GM21576 (cell line): ENCODE measurements around the gene ATF1.
"Not testable (repeated sequence)": the region's sequence is repeated elsewhere in the genome, so short reads cannot be mapped to it uniquely, and the experiment has no call there.

Source experiments
- ATAC-seq: cut with Tn5 transposase; IDR thresholded peaks from one replicate; pipeline ENCODE4 v1.9.1; 2021; ENCODE audit warnings: mild to moderate bottlenecking, moderate library complexity; ENCODE audit not compliant: unreplicated experiment

ATF1 gene

DNA sequence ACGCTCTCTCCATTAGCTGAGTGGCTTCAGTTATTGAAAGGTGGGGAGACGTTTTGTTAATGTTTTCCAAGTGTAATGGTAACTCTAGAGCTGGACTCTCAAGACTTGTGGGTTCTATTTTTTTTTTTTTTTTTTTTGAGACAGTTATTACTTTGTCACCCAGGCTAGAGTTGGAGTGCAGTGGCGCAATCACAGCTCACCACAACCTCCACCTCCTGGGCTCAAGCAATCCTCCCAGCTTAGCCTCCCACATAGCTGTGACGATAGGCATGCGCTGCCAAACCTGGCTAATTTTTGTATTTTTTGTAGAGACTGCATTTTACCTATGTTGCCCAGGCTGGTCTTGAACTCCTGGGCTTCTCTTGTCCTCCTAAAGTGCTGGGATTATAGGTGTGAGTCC is 26.2 kb downstream of the ATF1 start:
- no peak for ATAC-seq

DNA sequence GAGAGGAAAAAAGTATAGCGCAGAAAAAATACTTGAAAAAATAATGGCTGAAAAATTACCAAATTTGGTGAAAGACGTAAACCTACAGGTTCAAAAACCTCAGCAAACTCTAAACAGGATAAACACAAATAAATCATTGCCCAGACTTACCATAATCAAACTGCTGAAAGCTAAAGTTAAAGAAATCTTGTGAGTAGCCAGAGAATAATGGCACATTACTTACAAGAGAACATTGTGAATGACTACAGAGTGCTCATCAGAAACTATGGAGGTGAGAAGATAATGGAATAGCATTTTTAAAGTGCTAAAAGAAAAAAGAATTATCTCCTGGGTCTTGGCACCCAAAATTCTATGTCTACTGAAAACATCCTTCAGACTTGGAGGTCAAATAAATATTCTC is 36.0 kb downstream of the ATF1 start:
- ATAC-seq, result no peak

DNA sequence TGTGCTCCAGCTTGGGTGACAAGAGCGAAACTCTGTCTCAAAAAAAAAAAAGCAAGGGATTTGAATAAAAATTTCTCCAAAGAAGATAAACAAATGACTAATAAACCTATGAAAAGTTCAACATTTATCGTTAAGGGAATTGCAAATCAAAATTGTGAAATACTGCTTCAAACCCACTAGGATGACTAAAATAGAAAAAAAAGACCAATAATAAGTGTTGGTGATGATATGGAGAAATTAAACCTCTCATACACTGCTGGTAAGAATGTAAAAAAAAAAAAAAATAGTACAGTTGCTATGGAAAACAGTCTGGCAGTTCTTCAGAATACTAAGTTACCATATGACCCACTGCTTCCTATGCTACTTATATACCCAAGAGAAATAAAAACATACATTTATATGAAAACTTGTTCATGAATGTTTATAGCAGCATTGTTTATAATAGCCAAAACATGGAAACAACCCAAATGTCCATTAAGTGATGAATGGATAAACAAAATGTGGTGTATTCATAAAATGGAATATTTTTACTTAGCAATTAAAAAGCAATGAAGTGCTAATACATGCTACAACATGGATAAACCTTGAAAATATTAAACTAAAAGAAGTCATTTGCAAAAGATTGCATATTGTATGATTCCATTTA is 39.5 kb downstream of the ATF1 start:
- no peak for ATAC-seq

DNA sequence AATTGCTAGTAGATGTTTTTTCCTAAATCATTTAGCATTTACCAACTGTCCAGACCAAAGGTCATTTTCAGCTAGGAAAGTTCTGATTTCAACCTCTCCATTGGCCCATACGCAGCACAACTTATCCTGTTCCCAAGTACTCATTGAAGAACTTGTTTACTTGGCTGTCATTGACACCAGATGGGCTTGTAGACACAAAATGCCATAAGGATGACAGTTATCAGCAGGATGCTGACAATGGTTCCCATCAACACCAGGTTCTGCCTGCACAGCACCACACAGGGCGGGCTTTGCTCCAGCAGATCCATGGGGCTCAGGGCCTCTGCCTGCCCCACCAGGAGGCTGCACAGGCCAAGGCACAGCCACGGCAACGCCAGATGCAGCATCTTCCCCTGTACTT is 42.3 kb downstream of the ATF1 start:
- ATAC-seq, result no peak

DNA sequence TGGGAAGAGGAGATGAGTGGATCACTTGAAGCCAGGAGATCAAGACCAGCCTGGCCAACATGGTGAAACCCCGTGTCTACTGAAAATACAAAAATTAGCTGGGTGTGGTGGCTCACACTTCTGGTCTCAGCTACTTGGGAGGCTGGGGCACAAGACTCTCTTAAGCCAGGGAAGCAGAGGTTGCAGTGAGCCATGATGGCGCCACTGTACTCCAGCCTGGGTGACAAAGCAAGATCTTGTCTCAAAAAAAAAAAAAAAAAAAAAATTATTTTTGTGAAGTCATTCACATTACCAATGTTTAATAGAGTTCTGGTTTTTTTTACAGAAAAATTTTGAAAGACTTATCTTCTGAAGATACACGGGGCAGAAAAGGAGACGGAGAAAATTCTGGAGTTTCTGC is 45.2 kb downstream of the ATF1 start:
- not testable (repeated sequence) for ATAC-seq

DNA sequence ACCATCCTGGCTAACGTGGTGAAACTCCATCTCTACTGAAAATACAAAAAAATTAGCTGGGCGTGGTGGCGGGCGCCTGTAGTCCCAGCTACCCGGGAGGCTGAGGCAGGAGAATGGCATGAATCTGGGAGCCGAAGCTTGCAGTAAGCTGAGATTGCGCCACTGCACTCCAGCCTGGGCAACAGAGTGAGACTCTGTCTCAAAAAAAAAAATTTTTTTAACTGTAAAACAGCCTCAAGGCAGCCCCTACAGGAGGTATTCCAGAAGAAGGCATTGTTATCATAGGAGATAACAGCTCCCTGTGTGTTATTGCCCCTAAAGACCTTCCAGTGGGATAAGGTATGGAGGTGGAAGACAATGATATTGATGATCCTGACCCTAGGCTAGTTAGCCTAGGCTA is 51.0 kb downstream of the ATF1 start:
- ATAC-seq, result not testable (repeated sequence)

DNA sequence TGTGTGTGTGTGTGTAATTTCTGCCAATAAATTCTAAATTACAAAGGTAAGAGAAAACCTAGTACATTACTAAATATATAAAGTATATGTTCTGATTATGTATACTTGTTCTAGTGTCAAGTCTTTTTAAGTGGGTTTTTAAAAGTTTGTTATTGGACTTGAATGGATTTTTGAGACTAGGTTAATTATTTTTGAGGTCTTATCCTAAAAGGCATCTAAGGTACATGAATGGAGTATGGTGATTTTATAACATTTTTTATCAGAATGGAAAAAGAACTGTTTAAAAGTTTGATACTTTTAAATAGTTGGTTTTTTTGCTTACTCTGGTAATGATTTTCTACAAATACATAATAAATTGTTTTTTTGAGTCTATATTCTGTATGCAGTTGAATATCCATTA is 56.3 kb downstream of the ATF1 start:
- no peak for ATAC-seq

DNA sequence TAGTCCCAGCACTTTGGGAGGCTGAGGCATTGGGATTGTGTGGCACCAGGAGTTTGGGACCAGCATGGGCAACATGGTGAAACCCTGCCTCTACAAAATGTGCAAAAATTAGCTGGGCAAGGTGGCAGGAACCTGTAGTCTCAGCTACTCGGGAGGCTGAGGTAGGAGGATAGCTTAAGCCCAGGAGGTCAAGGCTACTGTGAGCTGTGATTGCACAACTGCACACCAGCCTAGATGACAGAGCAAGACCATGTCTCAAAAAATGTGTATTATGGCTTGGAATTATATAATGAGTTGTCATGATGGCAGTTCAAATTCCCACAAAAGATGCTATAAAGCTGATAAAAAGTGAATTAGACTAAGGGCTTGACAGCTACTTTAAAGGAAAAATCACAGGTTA is 58.2 kb downstream of the ATF1 start:
- ATAC-seq, result no peak

DNA sequence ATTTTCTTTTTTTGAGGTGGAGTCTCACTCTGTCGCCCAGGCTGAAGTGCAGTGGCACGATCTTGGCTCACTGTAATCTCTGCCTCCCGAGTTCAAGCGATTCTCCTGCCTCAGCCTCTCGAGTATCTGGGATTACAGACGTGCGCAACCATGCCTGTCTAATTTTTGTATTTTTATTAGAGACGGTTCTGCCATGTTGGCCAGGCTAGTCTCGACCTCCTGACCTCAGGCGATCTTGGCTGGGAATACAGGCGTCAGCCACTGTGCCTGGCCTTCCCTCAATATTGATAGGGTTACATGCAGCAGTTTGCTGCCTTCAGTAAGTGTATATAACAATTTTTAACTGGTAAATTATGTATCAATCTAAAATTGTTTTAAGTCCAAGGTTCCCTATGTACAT is 59.8 kb downstream of the ATF1 start:
- not testable (repeated sequence) for ATAC-seq

DNA sequence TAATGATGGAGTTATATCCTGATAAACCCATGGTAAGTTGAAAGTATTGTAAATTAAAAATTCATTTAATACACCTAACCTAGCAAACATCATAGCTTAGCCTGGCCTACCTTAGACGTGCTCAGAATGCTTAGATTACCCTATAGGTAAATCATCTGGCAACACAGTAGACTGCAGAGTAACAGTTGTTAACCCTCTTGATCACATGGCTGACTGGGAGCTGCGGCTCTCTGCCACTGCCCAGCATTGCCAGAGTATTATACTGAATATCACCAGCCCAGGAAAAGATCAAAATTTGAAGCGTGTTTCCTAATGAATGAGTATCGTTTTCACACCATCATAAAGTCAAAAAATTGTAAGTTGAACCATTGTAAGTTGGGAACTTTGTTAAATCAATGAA is 61.0 kb downstream of the ATF1 start:
- no peak for ATAC-seq

DNA sequence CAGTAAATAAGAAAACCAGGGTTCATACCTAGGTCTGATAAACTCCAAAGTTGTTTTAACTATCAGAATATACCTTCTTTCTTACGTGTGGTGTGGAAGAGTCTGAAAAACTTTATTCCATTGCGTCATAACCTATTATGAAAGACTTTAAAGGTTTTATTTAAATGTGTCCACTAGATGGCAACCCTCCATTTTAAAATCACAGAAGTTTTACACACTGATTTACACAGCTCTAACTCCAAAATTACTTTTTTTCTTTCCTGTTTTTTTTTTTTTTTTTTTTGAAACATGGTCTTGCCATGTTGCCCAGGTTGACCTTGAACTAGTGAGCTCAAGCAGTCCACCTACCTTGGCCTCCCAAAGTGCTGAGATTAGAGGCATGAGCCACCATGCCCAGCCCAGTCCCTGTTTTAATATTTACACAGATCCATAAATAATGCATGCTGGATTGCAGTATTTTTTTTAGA is 61.5 kb downstream of the ATF1 start:
- ATAC-seq, result no peak

DNA sequence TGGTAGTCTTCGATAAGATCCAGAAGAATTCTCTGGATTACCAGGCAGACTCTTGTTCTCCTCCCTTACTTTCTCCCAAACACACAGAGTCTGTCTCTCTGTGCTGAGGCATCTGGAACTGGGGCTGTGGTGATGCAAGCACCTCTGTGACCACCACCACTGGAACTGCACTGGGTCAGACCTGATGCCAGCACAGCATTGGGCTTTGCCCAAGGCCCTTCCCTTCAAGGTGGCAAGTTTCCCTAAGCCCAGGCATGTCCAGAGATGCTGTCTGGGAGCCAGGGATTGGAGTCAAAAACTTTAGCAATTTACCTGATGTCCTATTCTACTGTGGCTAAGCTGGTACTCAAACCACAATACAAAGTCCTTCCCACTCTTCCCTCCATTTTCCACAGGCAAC is 64.2 kb downstream of the ATF1 start:
- no peak for ATAC-seq

DNA sequence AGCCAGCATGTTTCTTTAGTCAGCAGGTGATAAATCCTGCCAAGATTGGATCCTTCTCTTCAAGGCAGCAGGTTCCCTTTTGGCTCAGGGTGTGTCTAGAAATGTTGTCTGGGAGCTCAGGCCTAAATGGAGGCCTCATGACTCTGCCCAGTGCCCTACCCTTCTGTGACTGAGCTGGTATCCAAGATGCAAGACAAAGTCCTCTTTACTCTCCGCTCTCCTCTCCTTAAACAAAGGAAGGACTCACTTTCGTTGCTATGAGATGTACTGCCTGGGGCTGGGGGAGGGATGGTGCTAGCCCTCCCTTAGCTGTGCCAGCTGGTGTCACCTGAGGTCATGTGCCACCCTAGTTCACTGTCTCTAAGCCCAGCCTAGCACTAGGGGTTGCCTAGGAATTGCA is 65.0 kb downstream of the ATF1 start:
- ATAC-seq, result no peak

DNA sequence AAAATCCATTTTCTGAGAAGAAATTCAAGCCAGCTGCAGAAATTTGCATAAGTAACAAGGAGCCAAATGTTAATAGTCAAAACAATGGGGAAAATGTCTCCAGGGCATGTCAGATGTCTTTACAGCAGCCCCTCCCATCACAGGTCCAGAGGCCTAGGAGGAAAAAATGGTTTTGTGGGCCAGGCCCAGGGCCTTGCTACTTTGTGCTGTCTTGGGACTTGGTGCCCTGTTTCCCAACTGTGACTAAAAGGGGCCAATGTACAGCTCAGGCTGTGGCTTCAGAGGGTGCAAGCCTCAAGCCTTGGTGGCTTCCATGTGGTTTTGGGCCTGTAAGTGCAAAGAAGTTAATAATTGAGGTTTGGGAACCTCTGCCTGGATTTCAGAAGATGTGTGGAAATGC is 69.9 kb downstream of the ATF1 start:
- ATAC-seq, result not testable (repeated sequence)

DNA sequence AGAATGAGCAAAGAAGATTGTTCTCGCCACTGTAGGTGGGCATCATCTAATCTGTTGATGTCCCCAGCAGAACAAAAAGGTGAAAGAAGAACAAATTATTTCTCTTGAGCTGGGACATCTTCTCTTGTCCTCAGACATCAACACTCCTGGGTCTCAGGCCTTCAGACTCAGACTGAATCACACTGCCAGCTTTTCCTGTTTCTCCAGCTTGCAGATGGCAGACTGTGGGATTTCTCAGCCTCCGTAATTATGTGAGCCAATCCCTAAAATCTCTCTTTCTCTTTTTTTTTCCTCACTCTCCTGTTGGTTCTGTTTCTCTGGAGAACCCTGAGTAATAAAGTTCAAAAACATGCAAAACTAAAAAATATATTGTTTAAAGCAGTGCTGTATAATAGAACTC is 75.1 kb downstream of the ATF1 start:
- ATAC-seq, result no peak

DNA sequence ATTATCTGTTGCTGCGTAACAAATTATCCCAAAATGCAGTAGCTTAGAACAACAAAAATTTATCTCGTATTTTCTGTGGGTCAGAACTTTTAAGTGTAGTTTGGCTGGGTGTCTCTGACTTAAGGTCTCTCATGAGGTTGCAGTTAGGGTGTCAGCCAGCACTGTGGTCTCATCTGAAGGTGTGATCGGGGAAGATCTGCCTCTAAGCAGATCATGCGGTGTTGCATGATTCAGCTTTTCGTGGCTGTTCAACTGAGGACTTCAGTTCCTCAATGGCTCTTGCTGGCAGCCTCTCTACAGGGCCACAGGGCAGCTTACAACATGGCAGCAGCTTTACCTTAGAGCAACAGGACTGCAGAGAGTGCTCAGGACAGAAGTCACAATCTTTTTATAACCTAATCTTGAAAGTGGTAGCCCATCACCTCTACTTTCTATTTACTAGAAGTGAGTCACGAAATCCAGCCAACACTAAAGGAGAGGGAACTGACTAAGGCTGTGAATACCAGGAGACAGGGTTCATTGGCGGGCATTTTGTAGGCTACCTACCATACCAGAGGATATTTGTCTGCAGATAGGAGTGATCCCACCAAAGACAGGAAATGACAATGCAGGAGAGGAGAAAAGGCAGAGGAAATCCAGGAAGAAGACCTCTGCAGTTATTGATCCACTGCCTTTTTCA is 77.0 kb downstream of the ATF1 start:
- ATAC-seq, result no peak

DNA sequence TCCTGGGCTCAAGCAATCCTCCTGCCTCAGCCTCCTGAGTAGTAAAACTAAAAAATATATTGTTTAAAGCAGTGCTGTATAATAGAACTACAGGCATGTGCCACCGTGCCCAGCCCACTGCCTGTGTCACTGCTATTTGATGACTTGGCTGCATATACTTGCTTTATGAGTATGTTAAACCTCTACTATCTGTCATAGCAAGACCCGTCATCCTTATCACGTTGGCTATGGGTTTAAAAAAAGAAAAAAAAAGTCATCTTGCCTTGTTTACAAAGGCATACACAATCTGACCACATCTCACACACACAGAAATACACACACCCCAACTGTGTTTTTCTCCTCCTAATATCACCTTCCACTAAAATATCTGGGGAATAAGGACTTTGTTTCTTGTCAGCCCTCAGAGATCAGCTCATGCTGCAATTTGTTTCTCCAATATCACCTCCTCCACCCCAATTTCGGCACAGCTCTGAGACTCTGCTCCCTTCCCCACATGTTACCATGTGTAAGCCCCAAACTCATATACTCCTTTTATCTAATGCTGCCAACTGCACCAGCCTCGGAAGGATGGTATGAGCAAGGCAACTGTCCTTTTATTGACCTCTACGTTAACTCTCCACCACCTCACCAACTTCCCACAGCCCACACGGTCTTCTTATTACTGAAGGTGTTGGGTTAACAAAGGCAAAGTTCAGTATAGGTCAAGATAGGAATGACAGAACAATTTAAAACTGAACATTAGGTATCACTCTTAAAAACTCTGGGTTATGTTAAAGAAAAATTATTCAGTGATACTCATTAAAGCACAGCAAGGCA is 78.0 kb downstream of the ATF1 start:
- ATAC-seq, result no peak

DNA sequence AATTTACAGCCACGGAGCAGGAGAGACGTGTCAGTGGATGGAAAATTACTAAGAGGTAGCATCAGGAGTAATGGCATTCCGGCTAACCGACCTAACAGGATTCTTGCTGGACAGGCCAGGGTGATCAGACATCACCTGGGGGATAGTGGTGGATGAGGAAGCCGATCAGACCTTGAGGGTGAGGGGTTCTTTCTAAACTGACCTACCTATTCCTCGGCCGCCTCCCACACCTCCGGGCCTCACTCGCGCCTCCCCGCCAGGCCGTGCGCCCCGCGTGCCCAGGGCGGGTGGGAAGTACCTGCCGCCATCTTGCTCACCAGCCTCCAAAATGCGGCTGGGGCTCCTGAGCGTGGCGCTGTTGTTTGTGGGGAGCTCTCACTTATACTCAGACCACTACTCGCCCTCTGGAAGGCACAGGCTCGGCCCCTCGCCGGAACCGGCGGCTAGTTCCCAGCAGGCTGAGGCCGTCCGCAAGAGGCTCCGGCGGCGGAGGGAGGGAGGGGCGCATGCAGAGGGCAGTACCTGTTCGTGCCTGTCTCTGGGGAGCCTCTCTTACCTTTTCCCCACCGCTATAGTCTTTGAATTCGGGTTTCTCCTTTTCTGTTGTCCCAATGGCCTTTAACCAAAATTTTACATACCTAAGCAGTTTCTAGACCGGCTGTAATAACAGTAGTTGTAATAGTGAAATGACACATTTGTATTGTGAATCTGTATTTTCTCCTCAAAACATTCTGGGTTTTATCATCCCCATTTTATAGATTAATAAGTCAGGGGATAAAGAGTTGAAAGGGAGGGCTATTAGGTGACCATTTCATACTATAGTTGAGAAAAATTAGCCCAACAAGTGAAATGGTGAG is 79.0 kb downstream of the ATF1 start, which contains the start of gene TMPRSS12:
TMPRSS12 (plus strand) TSS at position 290 of the 857 bp plus-strand sequence; CDS start at position 329, 39 bp downstream.
- no peak for ATAC-seq

DNA sequence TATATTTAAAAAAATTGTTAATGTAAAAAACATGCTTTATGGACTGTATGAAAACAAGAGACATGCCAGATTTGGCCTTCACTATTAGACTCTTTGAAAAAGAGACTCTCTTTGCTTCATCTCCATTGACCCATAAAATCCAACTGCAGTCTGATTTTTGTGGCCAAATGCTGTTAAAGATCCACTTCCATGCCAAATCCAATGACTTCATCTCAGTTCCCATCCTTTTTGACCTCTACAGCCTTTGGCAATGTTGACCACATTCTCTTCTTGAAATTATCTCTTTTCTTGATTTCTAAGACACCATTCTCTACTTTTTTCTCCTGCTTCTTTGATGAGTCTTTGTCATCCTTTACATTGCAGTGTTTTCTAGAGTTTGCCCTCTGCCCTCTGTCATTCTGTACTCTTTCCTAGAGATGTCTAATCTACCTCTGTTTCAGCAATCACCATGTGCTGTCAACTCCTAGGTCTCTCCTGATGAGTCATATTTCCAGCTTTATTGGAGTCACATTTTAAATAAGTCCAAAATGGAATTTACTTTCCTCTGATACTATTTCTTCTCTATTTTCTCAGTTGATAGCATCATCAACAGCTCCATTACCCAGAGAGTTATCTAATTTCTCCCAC is 81.2 kb downstream of the ATF1 start:
- no peak for ATAC-seq

DNA sequence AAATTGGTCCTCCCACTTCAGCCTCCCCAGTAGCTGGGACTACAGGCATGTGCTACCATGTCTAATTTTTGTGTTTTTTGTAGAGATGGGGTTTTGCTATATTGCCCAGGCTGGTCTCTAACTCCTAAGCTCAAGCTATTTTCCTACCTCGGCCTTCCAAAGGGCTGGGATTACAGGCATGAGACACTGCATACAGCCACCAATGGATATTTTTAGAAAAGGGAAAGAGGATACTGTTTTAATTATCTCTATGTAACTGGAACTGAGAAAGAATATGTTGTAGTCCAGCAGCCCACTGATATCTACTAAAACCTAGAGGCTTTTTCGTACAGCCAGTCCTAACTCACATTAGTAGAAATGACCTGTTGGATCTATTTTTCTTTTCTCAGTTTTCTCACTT is 85.1 kb downstream of the ATF1 start:
- no peak for ATAC-seq
